ENCODE data around the gene PTPN3. TPM values are rescaled to one million over a fixed set of nuclear protein-coding genes. Genes with fewer than 3 reads are reported as not detected.
A peak's percentile ranks its signal among the peaks of the same experiment; 100 is the strongest.

The PTPN3 gene
- total and polyA plus RNA-seq, 2 experiments from 2014 or later: 1.4 to 2.6 TPM

GRCh38 chr9:109403766-109404320, 94.3 kb downstream of the PTPN3 start:
- no peak overlapping the region for H3K4me3 ChIP-seq
- Mint-ChIP-seq H3K27ac (0 out of 2 replicates have a peak overlapping the region, but pooled peaks have one; percentile 28), H3K4me1 (peaks cover 22% of the 10 kb centered on the region), H3K27me3 (ENCODE audit: insufficient read depth, low read depth, poor library complexity) (peaks cover 12% of the 10 kb centered on the region), H3K4me3 (no peak overlapping the region), H3K36me3 (ENCODE audit: low read depth) (no peaks in the 10 kb centered on the region; the same call in 2 of the 3 replicates), H3K9me3 (no peaks in the 10 kb centered on the region)
- DNase-seq (ENCODE audit: low spot score) (no peak), ATAC-seq (no peak)
- peaks cover 6% of the 10 kb centered on the region for H3K4me1 ChIP-seq (ENCODE audit: insufficient read depth)
- no peak overlapping the region for H3K27ac ChIP-seq (ENCODE audit: low read depth)
- H3K27me3 ChIP-seq (ENCODE audit: insufficient read depth): no peaks in the 10 kb centered on the region
- no peak overlapping the region for H3K4me2 ChIP-seq
- no peaks in the 10 kb centered on the region for H3K9me2 ChIP-seq (ENCODE audit: insufficient read depth)
- H3K79me2 ChIP-seq (replicated peaks; ENCODE audit: insufficient read depth): no peaks in the 10 kb centered on the region
- TF ChIP-seq CREB1 (CRISPR knock-in tag; IDR thresholded peaks at IDR 0.05; ENCODE audit: low read depth): no peak
- TF ChIP-seq STAT1 (IDR thresholded peaks at IDR 0.05; ENCODE audit: unreplicated experiment): no peak
- TF ChIP-seq JUNB (IDR thresholded peaks at IDR 0.05; ENCODE audit: unreplicated experiment): no peak
- TF ChIP-seq, protein P1, sequence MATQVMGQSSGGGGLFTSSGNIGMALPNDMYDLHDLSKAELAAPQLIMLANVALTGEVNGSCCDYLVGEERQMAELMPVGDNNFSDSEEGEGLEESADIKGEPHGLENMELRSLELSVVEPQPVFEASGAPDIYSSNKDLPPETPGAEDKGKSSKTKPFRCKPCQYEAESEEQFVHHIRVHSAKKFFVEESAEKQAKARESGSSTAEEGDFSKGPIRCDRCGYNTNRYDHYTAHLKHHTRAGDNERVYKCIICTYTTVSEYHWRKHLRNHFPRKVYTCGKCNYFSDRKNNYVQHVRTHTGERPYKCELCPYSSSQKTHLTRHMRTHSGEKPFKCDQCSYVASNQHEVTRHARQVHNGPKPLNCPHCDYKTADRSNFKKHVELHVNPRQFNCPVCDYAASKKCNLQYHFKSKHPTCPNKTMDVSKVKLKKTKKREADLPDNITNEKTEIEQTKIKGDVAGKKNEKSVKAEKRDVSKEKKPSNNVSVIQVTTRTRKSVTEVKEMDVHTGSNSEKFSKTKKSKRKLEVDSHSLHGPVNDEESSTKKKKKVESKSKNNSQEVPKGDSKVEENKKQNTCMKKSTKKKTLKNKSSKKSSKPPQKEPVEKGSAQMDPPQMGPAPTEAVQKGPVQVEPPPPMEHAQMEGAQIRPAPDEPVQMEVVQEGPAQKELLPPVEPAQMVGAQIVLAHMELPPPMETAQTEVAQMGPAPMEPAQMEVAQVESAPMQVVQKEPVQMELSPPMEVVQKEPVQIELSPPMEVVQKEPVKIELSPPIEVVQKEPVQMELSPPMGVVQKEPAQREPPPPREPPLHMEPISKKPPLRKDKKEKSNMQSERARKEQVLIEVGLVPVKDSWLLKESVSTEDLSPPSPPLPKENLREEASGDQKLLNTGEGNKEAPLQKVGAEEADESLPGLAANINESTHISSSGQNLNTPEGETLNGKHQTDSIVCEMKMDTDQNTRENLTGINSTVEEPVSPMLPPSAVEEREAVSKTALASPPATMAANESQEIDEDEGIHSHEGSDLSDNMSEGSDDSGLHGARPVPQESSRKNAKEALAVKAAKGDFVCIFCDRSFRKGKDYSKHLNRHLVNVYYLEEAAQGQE (IDR thresholded peaks at IDR 0.05; ENCODE audit: unreplicated experiment): no peak
- no peak for TF ChIP-seq EZH2 (IDR thresholded peaks at IDR 0.05; ENCODE audit: low read depth, unreplicated experiment)
- TF ChIP-seq ZNF462 (CRISPR knock-in tag; IDR thresholded peaks at IDR 0.05): no peak
- TF ChIP-seq POLR2AphosphoS5 (IDR thresholded peaks at IDR 0.05; ENCODE audit: low read depth): no peak
- no peak for TF ChIP-seq NANOG (IDR thresholded peaks at IDR 0.05; ENCODE audit: borderline replicate concordance)
- TF ChIP-seq, protein P2, sequence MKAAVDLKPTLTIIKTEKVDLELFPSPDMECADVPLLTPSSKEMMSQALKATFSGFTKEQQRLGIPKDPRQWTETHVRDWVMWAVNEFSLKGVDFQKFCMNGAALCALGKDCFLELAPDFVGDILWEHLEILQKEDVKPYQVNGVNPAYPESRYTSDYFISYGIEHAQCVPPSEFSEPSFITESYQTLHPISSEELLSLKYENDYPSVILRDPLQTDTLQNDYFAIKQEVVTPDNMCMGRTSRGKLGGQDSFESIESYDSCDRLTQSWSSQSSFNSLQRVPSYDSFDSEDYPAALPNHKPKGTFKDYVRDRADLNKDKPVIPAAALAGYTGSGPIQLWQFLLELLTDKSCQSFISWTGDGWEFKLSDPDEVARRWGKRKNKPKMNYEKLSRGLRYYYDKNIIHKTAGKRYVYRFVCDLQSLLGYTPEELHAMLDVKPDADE (IDR thresholded peaks at IDR 0.05): no peak
- no peak for TF ChIP-seq EZH2phosphoT487 (IDR thresholded peaks at IDR 0.05; ENCODE audit: unreplicated experiment)
- TF ChIP-seq CTCF (conservative IDR thresholded peaks at IDR 0.05; ENCODE audit: low read depth in 2 of 2): no peak
- no peak for TF ChIP-seq ZNF331 (CRISPR knock-in tag; IDR thresholded peaks at IDR 0.05; ENCODE audit: low read depth)
- H3F3A ChIP-seq (replicated peaks; ENCODE audit: low read depth): no peaks in the 10 kb centered on the region
- no peaks in the 10 kb centered on the region for H4K20me1 ChIP-seq (replicated peaks; ENCODE audit: insufficient read depth)
- H3K36me3 ChIP-seq (ENCODE audit: insufficient read depth): no peaks in the 10 kb centered on the region
- H2AFZ ChIP-seq: no peak overlapping the region
